NCI-H524 (cell line): Measurements from ENCODE around the gene ECHDC3.
A peak's percentile ranks its signal among the peaks of the same experiment; 100 is the strongest.
"Not testable (repeated sequence)": the region's sequence is repeated elsewhere in the genome, so short reads cannot be mapped to it uniquely, and the experiment has no call there.

Experiments
- DNase-seq, 2 experiments: peaks; one replicate each; lab custom pipeline; 2025; lab: John Stamatoyannopoulos, UW

Gene ECHDC3, protein sequence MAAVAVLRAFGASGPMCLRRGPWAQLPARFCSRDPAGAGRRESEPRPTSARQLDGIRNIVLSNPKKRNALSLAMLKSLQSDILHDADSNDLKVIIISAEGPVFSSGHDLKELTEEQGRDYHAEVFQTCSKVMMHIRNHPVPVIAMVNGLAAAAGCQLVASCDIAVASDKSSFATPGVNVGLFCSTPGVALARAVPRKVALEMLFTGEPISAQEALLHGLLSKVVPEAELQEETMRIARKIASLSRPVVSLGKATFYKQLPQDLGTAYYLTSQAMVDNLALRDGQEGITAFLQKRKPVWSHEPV

DNA sequence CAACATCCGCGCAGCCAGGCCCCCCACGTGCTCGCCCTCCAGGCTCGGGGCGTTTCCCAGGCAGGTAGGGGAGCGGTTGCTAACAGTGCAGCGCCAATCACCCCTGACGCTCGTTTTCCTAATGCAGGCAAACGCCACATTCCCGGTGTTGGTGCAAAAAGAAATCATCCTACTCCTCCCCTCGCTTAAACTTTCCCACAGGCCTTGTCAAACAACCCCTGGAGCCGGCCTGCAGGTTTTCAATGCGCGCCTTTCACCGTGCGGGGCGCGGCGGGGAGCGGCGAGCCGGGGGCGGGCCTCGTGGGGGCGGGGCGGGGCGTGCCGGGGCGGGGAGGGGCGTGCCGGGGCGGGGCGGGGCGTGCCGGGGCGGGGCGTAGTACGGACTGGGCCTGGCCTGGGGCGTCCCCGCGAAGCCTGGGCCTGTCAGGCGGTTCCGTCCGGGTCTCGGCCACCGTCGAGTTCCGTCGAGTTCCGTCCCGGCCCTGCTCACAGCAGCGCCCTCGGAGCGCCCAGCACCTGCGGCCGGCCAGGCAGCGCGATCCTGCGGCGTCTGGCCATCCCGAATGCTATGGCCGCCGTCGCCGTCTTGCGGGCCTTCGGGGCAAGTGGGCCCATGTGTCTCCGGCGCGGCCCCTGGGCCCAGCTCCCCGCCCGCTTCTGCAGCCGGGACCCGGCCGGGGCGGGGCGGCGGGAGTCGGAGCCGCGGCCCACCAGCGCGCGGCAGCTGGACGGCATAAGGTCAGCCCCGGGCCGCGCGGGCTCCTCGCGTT lies at the start of gene ECHDC3:
Gene ECHDC3, plus strand, starts transcription at position 374 of the 770 bp plus-strand sequence. Its CDS starts 195 bp downstream, at position 569.
- DNase-seq: peak in 1 of 2 experiments; percentile 9

DNA sequence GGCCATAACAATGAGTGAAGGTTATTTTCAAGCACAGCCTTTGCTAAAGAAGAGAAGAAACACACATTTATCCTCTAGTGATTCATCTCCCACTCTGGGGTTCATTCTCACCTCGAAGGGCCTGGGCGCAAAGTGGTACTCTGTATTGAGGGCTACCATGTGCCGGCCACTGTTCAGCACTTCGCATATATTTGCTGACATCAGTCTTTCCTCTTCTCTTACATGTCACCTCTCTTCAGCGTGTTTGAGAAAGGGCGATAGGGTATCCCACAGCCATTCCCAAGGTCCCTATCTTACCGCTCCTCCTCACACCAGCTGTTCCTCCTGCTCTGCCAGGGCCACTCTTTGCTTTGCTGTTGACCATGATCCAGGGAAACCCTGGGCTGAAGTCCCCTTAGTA lies 48.8 kb upstream of the ECHDC3 start:
- DNase-seq: peak in 1 of 2 experiments; percentile 10

DNA sequence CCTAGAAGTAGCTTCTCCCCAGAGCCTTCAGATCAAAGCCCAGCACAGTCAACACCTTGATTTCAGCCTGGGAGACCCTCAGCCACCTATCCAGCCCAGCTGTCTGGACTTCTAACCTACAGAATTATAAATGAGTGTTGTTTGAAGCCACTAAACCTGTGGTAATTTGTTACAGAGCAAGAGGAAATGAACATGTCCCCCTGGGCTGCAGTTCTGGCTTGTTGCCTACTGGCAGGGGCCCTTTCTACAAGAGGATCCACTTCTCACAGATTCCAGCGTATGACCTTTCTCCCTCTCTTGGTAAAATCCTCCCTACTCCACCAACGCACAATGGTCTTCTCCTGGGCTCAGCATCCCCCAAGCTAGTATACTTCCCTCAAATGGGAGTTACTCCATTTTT lies 46.4 kb upstream of the ECHDC3 start:
- DNase-seq: no peak

DNA sequence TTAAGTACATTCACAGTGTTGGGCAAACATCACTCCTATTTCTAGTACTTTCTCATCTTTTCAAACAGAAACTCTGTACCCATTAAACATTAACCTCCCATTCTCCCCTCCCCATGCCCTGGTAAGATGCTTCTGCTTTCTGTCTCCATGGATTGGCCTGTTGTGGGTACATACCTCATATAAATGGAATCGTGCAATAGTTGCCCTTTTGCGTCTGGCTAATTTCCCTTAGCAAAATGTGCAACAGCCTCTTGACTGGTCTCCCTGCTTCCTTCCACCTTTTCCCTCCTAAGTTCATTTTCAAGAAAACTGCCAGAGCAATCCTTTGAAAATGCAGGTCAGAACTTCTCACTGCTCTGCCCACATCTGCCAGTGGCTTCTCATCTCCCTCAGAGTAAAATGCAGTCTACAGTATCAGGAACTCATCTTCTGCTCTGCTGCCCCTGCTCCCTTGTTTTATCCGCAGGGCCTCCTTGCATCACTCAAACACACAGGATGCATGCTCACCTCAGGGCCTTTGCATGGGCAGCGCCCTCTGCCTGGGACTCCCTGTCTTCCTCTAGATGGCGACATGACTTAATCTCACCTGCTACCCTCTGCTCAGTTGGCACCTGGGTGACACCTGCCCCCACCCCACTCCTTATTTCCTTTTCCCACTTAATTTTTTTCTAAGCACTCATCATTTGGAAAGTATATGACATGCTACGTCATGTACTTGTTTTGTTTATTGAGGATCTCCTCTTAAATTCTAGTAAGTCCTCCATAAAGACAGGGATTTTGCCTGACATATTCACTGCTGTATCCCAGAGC lies 44.3 kb upstream of the ECHDC3 start:
- DNase-seq: no peak

DNA sequence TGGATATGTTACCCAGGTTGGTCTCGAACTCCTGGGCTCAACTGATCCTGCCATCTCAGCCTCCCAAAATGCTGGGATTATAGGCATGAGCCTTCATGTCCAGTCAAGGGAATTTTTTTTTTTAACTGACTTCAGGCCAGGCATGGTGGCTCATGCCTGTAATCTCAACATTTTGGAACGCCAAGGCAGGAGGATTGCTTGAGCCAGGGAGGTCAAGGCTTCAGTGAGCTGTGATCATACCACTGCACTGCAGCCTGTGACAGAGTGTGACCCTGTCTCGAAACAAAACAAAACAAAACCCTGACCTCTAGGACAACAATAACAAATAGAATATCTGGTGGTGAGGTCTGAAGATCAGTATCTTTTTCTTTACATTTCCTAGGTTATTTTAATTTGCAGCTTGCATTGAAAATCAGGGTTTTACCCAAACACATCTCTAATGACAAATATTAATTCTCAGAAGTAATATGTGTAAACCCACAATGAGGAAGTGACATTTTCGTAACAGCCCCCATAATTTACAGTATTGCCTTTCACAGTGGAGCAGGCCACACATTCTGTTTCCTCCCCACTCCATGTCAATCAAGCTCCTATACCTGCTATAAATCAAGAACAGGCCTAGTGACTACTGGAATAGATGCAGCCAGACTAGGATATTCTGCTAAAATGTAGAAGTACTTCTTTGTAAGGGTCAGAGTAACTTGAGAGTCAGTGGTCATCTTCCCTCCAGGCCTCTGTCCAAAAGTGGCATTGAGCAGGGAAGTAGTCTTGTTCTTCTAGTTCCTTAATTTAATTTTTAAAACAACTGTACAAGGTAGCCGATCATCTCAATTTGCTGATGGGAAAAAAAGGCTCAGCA lies 43.3 kb upstream of the ECHDC3 start:
- no peak for DNase-seq

DNA sequence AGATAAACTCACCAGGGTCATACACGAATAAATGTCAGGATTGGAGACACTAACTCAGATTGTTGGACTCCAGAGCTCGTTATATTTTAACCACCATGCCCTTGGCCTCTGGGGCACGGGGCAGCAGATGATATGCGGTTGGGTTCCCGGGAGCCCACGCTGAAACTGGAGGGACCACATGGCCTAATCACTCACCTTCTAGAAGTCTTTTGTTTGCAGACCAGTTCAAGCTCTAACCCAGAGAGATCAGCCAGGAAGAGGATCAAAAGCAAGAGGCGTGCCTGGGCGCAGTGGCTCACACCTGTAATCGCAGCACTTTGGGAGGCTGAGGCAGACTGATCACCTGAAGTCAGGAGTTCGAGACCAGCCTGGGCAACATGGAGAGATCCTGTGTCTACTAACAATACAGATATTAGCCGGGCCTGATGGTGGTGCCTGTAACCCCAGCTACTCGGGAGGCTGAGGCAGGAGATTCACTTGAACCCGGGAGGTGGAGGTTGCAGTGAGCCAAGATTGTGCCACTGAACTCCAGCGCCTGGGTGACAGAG lies 42.6 kb upstream of the ECHDC3 start:
- no peak for DNase-seq

DNA sequence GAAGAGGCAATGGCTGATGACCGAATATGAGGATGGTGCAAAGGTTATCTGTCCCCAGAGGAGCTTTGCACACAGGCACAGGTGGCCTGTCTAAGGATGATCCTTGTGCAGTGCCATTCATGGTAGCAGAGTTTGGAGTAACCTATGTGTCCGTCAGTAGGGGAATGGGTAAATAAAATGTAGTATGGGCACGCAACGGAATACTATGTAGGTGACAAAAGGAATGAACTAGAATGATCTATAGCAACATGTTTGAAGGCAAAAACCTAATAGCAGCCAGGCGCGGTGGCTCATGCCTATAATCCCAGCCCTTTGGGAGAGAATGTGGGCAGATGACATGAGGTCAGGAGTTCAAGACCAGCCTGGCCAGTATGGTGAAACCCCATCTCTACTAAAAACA lies 41.6 kb upstream of the ECHDC3 start:
- DNase-seq: no peak

DNA sequence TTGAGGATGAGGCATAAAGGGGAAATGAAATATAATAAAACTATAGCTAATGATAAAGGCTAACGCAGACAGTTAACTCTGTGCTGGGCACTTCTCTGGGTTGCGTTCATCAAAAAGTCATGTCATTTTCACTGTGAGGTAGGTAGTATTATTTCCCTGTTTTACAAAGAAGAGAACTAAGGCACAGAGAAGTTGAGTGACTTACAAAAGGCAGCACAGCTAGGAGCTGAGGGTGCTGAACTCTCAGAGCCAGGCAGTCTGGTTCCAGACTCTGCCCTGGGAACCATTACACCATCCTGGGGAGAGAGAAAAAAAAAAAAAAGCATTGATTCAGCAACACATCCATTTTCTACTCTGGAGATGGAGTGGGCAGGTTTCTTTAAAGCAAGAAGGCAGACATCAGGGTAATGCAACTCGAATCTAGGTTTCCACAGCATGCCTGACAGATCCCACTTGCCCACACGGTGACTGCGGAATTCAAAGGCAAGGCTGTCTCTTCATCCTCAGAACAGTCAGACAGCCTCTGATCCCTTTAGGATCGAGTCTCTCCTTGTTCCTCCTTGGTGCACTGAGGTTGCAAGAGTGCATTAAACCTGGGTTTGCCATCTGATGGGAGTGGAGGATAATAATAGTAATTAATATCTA lies 40.6 kb upstream of the ECHDC3 start:
- no peak for DNase-seq

DNA sequence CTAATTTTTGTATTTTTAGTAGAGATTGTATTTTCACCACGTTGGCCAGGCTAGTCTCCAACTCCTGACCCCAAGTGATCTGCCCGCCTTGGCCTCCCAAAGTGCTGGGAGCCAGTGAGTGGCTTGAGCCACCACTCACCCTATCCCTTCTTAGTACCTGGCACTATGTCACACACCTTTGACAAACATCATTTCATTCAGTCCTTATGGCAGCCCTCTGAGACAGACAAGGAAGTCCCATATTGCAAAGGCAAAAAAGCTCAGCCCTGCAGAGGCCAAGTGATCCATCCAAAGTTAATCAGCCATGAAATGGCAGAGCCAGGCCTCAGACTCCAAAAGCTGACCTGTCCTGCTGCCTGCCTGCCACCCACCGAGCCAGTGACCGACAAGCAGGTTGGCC lies 39.9 kb upstream of the ECHDC3 start:
- DNase-seq: no peak

DNA sequence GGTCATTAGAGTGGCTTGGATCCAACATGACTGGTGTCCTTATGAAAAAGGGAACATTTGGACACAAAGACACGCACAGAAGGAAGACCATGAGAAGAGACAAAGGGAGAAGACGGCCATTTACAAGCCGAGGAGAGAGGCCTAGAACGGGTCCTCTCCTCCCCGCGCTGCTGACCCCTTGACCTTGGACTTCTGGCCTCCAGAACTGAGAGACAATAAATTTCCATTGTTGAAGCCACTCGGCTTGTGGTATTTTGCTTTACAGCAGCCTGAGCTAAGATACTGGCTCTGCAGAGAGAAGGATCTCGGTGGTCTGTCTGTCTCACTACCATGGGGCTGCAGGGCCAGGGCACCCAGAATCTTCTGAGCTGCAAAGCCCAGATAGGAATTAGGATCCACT lies 38.1 kb upstream of the ECHDC3 start:
- DNase-seq: no peak

DNA sequence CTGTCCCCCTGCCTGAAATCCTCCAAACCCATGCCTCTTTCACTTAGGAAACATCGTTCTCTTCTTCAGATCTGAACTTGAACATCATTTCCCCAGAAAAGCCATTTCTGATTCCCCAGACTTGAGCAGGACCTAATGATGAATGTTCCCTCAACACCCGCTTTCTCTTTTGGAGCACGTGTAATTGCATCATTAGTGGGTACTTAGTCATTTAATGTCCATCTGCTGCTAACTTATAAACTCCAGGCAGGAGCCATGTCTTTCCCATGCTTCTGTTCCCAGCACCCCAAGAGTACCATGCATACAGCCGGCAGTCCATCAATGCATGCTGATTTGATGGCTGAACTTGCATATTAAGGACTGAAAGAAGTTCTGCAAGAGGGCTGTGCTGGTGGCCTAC lies 36.5 kb upstream of the ECHDC3 start:
- peak in 1 of 2 experiments; percentile 3 for DNase-seq

DNA sequence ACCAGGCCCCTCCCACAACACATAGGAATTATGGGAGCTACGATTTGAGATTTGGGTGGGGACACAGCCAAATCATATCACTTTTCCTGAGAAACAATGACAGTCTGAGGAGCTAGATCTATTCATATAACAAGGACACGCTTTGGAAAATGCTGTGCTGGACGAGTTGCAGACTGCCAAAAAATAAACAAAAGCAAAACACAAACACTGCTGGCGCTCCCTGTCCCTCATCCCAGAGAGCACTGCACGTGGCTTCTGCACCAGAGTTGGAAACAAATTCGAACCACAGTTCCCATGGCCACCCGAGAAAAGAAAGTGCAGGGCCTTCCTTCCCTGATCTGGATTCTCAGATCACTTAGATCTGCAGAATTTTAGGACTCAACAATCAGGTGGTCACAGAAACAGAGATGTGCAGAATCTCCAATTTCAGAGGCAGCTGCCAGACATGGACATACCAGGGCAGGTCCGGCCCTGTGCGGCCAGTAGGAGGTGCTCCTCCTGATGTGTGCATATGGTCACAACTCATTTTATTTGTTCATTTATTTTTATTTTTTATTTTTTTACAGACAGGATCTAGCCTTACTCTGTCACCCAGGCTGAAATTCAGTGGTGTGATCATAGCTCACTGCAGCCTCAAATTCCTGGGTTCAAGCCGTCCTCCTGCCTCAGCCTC lies 35.2 kb upstream of the ECHDC3 start:
- DNase-seq: no peak

DNA sequence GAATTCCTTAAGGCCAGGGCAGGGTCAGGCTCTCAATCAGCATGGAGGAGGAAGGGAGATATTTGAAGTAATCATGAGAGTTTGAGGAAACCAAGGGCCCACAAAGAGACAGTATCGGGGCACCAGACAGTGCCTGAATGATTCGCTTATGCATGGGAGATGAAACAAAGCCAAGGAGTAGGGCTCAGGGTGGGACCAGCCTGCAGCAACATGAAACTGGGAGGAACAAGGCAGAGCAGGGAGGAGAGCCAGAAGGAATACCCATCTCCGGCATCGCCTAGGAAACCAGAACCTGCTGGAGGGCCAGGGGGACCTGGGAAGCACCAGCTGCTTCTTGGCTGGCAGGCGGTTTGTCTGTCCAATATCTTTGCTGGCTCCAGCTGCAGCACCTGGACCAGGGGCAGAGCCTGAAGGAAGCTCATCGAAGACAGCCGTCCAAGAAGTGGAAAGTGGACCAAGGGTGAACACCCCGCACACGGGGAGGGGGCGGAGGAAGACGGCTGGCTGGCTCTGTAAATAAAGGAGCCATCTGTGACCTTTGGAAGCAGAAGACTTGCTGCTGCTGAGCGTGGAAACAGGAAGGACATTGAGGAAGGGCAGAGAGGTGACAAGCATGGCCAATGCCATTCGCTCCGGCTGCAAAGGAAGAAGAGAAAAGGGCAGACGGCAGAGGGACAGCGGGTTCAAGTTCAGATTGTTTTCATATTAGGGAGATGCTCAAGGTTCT lies 34.4 kb upstream of the ECHDC3 start:
- peak in 1 of 2 experiments; percentile 8 for DNase-seq

DNA sequence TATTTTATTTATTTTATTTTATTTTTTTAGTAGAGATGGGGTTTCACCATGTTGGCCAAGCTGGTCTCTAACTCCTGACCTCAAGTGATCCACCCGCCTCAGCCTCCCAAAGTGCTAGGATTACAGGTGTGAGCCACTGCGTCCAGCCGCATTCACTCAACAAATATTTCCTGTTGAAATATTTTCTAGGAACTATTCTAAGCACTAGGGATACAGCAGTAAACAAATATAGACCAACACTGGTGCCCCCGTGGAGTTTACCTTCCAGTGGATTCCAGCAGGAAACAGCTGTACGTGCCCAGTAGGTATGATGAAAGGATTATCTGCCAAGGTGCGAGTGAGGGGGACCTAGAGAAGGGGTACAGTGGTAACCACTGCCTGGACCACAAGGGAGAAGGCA lies 33.4 kb upstream of the ECHDC3 start:
- DNase-seq: not testable (repeated sequence)

DNA sequence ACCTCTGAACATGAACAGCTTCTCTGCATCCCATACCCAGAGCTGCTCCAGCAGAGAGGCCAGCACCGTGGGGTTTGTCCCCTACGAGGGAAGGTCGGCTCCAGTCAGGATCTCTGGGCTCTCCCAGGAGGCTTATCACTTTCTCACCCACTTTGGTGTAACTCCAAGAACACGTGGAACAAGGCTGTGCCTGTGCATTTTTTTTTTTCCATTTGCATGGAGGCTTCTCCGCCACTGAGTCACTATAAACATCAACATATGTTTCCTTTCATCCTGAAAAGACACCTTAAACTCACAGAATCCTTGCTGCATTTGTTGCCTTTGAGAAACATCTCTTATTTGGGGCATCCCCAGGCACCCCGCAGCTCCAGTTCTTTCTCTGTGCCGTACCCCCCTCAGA lies 29.4 kb upstream of the ECHDC3 start:
- DNase-seq: no peak

DNA sequence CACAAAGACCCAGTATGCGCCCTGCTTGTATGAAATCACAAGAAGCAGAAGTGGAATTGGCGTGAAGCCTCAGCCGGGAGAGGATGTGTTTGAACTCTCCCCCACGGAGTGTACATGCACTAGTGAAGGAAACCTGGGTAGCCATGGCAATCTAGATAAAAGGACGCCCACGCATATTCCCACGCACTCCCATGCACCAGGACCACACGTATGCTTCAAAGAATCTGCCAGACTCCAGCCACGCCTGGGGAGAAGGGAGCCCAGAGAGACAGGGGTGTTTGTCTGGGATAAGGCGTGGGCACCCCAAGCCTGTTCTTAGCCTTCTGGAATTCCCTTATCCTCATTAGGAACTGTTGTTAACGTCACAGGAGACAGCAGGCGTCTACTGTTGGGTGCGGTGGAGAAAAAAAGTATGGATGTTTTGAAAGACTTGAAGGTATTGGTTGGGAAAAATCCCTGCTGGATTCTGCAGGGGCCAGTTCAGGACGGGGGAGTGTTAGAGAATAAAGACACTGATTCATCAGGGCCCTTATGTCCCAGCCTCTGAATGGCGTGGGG lies 28.9 kb upstream of the ECHDC3 start:
- DNase-seq: no peak

DNA sequence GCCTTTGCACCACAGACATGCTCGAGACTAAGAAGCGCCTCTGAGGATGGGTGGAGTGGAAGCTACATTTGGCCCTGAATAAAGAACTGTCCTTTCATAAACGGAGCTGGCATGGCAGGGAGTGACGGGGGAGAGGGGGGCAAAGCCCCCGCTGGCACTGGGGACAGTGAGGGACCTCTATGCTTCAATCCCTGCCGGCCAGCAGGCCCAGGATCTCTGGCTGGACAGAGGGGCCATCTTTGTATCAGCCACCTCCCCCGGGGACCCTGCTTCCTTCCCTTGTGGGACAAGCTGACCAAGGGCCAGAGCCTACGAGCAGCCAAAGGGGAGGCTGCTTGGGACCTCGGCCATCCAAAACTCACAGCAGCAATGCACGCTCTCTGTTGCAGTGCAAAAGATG lies 28.2 kb upstream of the ECHDC3 start:
- DNase-seq: no peak

DNA sequence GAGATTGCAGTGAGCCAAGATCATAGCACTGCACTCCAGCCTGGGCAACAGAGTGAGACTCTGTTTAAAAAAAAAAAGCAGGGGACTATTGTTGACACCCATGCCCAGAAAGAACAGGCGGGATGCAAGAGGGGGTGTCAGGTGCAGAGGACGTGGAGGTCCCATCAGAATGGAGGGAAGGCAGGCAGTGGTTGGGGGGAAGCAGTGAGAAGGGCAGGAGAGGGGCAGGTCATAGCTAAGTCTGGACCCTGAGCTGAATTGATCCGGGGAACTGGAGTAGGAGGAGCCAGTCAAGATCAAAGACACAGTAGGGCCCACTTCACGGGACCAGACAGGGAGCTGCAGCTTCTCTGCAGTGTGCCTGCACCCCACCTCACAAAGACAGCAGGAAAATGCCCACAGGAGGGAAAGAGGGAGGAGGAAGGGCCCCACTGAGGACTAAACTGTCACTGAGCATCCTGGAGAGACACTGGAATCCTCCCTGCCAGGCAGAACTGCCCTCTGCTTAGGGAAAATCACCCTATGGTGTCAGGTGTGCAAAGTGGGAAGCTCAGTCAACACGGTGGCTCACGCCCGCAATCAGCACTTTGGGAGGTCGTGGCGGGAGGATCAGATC lies 27.3 kb upstream of the ECHDC3 start:
- DNase-seq: no peak
